Activated CD8-positive, alpha-beta memory T cell treated with anti-CD3 and anti-CD28 coated beads for 36 hours (primary cell): ENCODE data around the gene MARS1. TPM values are rescaled to one million over a fixed set of nuclear protein-coding genes. Genes with fewer than 3 reads are reported as not detected.

Experiments used
- CTCF ChIA-PET: fragments of 350-600 bp; sonication (Branson Sonifier 250); formaldehyde crosslinking; loops from one replicate; lab custom pipeline; 2021; ENCODE audit warnings: antibody characterized with exemption; lab: Charles Lee
- POLR2A ChIA-PET: fragments of 350-600 bp; sonication (Branson Sonifier 250); formaldehyde crosslinking; loops from one replicate; lab custom pipeline; 2021; ENCODE audit warnings: antibody characterized with exemption; lab: Charles Lee
- total RNA-seq, 2 experiments: library from RNA; stranded (reverse); gene quantifications; one replicate each; pipeline ENCODE4 v1.2.3, GENCODE V29; 2021

The MARS1 gene
- total RNA-seq, 2 experiments from 2014 or later = 438 to 455 TPM

- ChIA-PET POLR2A (interaction anchor here (0.6 kb wide), 1 partner anchor 18 kb away, joined by 4 read pairs; no protein-coding TSS in a partner anchor), CTCF (no interaction called here)
Measured at GRCh38 chr12:57526477-57527126, 38.7 kb downstream of the MARS1 start.

- CTCF ChIA-PET = no interaction called here
- POLR2A ChIA-PET = interaction anchor here (0.6 kb wide), 1 partner anchor 18 kb away, joined by 4 read pairs; no protein-coding TSS in a partner anchor
Measured at GRCh38 chr12:57527184-57527583, 39.3 kb downstream of the MARS1 start.

DNA sequence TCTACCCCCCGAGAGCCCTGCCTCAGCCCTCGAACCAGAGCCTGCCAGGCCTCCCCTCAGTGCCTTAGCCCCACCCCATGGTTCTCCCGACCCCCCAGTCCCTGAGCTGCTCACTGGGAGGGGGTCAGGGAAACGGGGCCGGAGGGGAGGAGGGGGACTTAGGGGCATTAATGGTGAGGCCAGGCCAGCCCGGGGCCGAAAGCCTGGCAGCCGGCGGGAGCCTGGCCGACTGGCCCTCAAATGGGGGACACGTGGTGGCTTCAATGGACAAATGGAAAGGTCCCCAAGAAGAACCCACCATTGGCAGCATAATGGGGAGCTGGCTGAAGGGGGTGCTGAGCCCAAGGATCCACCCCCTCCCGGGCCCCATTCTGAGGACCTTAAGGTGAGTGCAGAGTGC lies 40.3 kb downstream of the MARS1 start:
- ChIA-PET POLR2A (no interaction called here), CTCF (no interaction called here)

- POLR2A ChIA-PET = no interaction called here
- CTCF ChIA-PET = no interaction called here
Measured at GRCh38 chr12:57528831-57529555, 41.1 kb downstream of the MARS1 start.

GRCh38 chr12:57529831-57530230 lies 42.0 kb downstream of the MARS1 start:
- ChIA-PET CTCF (no interaction called here), POLR2A (no interaction called here)

DNA sequence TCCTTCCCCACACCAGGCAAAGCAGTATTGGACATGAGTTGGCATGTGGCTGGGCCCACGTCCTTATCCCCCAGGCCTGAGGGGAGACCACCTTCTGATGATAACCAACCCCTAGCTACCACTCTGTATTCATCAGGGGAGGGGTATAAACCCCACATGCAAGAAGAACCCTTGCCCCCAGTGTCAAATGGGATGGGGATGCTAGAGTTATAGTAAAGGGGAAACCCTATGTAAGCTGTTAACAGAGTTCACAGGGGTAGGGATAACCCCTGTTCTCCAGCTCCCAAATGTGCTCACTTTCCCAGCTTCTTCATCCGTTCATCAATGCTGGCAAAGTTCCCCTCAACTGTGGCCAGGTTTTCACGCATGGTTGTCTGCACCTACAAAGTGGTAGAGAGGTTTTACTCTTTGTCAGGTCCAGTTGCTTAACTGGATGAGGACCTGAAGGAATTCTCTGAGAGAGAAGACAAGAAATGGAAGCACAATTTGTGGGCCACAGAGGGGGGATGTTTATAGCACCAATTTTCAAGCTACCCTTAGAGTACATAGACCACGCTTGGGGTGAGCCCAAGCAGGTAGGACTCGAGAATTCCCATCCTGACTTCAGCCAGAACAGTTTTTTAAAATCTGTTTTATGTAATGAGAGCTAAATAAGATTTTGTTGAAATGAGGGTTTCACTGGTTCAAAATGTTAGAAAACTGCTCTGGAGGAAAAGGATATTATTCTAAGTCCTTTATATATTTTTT lies 42.7 kb downstream of the MARS1 start:
- ChIA-PET POLR2A (interaction anchor here (0.6 kb wide), 1 partner anchor 1251 kb away, joined by 4 read pairs; no protein-coding TSS in a partner anchor), CTCF (interaction anchor here (0.6 to 1.7 kb wide), 2 partner anchors 26 to 27 kb away, joined by 3 read pairs; no protein-coding TSS in a partner anchor)

DNA sequence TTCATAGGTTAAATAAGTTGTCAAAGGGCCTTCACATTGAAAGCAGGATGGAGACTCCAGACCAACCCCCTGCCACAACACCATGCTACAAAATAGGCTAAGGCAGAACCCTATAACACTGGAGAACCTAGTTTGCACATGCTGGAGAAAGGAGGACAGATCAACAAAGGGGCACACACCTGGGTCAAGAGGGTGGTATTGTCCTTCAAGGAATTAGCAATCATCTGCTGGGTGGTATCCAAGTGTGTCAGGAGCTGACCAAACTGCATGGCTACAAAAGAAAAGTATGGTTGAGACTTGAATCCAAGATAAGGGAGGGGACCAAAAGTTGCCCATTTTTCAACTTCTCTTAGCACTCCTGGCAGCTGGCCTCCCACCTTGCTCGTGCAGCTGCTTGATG lies 44.0 kb downstream of the MARS1 start:
- ChIA-PET CTCF (interaction anchor here (1.7 kb wide), 1 partner anchor 28 kb away, joined by 3 read pairs; no protein-coding TSS in a partner anchor), POLR2A (interaction anchor here (0.9 kb wide), 1 partner anchor 162 kb away, joined by 4 read pairs; the partner anchor contains the start of gene OS9)

GRCh38 chr12:57533108-57533507 lies 45.2 kb downstream of the MARS1 start:
- POLR2A ChIA-PET = no interaction called here
- CTCF ChIA-PET = no interaction called here

DNA sequence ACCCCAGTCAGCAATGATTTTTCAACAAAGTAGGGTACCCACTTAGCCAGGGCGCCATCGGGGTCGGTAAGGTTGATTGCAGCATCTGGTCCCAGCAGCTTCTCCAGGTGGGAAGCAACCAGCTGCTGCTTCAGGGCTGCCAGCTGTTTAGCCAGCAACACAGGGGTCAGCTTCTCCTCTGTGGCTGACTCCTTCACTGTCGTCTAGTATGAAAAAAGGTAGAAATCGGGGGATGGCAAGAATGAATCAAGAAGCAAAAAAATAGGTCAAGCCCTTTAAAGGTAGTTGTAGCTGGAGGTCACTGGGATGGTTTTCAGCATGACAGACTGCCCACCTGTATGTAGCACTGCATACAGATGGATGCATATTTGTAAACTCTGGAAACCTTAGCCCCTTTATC lies 46.4 kb downstream of the MARS1 start:
- ChIA-PET POLR2A (no interaction called here), CTCF (no interaction called here)

GRCh38 chr12:57534991-57535543 lies 47.2 kb downstream of the MARS1 start:
- ChIA-PET CTCF (interaction anchor here (0.8 kb wide), 1 partner anchor 11 kb away, joined by 4 read pairs; no protein-coding TSS in a partner anchor), POLR2A (no interaction called here)

DNA sequence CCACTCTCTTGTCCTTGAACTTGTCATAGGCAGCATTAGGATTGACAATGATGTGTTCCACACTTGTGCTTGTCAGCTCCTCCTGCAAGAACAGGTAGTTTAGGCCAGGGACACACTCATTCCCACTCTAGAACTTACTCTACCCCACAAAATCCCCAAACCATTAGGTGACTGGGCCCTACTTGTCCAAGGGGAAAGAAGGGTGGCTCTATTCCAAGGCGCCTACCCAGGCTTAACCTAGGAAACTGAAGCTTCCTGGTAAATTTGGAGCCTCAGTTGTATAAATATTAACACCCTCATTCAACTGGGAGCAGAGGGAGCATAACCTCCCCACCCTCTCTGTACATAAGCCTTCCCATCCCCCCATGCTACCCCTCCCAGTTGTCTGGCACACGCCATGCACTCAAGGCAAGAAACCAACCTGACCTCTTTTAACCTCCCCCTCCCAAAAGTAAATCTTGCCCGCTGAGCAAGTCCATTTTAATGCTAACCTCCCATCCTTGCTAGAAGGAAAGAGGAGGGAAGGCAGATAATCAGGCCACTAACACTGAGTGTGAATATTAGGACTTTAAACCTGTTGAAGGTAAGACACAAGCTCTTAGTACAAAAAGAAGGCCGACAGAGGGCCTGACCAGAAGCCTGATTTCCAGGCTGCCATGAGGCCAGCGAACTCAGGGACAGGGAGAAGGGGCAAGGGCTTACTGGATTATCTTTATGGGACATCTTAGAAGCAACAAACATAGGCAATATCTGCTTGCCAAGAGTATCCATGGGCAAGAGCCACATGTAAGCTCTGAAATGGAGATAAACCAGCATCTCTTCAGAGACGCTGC lies 48.1 kb downstream of the MARS1 start:
- ChIA-PET CTCF (interaction anchor here (0.8 kb wide), 1 partner anchor 10 kb away, joined by 4 read pairs; no protein-coding TSS in a partner anchor), POLR2A (no interaction called here)

GRCh38 chr12:57536597-57536942 lies 48.7 kb downstream of the MARS1 start:
- ChIA-PET POLR2A (no interaction called here), CTCF (interaction anchor here (0.7 kb wide), 1 partner anchor 258 kb away, joined by 4 read pairs; no protein-coding TSS in a partner anchor)

DNA sequence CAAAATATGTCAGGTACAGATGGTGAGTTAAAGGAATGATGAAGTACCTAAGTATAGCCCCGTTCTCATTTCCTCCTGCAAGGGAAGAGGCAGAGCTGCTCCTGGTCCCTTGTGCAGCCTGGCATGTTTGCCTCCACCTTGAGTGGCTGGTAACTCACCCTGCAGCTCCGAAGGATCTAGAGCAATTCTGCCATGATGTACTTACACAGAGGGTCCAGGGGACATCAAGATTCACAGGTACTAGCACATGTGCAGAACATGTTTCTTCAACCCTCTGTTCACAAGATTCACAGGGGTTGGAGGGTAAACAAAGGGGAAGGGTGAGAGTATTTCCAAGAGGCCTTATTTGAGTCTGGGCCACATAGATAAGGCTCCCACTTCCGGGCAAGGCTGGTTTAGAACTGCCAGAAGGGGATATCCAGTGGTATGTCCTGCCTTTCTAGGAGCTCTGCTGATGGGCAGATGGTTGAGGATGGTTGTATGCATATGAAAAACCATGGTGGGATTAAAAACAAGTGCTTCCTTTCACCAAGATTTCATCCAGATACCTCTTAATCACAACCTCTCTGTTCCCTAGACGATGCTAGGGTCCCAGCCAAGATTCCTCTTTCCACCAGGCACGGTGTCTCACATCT lies 51.4 kb downstream of the MARS1 start:
- ChIA-PET POLR2A (interaction anchor here (0.5 kb wide), 1 partner anchor 54 kb away, joined by 3 read pairs; no protein-coding TSS in a partner anchor), CTCF (interaction anchor here (0.6 kb wide), 1 partner anchor 96 kb away, joined by 3 read pairs; no protein-coding TSS in a partner anchor)

DNA sequence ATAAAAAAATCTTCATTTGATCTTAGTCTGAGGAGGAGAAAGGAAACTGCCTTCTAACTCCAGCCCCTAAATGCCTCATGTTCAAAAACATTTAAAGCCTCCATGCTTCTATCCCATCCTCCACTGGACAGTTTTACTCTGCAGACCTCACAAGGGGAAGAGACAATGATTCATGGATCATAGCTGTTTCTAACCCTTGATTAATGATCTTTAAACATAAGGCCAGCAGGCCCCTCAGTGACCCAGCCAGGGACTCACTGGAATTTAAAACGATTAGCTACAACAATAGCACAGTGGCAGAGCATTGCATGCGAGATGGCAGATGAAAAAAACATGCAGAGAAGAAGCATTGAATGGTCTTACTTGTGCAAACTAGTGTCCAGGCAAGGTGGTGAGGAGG lies 53.1 kb downstream of the MARS1 start:
- POLR2A ChIA-PET = no interaction called here
- CTCF ChIA-PET = no interaction called here

- POLR2A ChIA-PET = no interaction called here
Measured at GRCh38 chr12:57541717-57542116, 53.8 kb downstream of the MARS1 start.

DNA sequence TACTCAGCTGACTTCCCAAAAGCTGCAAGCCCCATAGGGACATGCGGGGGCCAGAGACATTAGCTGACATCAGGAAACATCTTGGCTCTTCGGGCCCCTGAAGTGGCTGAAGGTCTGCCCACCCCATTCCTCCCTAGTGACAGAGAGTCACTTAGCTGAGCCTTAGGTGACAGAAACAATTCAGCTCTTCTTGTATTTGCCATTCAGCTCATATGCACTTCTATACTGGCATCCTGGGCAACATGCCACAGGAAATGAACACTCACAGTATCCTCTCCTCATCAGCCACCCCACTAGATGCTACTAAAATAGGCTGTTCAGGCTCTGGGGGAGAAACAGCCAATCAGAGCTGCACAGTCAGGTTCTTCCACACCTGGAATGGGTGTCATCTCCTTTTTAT lies 55.7 kb downstream of the MARS1 start:
- ChIA-PET POLR2A (no interaction called here), CTCF (no interaction called here)

More at GRCh38 chr12:57541717-57542116, 53.8 kb downstream of the MARS1 start:
- CTCF ChIA-PET = no interaction called here

DNA sequence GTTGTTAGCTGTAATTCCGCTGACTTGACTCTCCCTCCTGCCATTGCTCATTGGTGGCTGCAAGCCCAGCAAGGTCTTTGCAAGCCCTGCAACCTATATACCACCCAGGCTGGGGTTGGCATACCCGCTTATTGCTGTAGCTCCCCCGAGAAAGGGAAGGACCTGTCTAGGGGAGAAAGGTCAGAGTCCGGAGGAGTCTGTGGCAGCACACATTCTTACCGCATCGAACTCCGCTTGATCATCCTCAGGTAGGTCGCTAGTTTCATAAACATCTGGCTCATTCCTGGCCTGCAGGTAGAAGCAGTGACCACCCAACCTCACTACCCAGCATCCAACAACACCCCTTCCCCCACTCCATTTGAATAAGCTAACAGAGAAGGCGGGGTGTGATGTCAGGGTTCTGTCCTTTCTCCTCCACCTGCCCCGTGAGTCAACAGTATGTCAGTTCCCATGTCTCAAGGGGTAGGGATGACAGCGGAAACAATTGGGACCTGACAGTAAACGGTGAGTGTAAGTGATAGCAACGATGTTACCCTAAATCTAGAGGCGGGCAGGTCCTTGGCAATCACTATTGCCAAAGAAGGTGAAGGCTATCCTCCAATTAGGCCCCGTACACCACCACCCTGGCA lies 58.1 kb downstream of the MARS1 start:
- ChIA-PET CTCF (interaction anchor here (0.7 to 1.3 kb wide), 3 partner anchors 11 to 114 kb away, joined by 3 to 4 read pairs (median 4); partner anchors contain the start of gene GLI1), POLR2A (interaction anchor here (1.0 to 1.6 kb wide), 2 partner anchors 29 to 199 kb away, joined by 3 to 4 read pairs; partner anchors contain the start of gene TSPAN31)
